Measurements from ENCODE around the gene NTNG1.
A peak's percentile ranks its signal among the peaks of the same experiment; 100 is the strongest.

The NTNG1 gene

DNA sequence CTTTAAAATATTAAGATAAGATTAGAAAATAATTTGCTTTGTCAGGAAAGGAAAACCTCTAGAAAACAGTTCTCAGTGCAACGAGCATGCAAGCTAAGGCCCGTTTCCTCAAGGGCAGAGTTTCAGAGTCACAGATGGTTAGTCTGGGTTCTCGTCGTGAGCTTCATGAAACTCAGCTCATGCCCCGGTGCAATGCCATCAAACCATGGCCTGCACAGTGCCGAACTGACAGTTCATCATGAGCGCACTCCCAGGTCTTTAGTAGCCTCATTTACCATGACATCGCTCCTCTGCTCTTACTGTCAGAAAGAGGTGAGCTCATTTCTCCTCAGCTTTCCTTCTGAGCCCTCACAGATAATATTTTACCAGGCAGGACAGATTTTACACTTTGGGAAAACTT lies 319.2 kb downstream of the NTNG1 start:
- no peak overlapping the region for H3K4me3 ChIP-seq (ENCODE audit: low read length)
- no peak for DNase-seq (ENCODE audit: low read depth)
- TF ChIP-seq, protein P1, sequence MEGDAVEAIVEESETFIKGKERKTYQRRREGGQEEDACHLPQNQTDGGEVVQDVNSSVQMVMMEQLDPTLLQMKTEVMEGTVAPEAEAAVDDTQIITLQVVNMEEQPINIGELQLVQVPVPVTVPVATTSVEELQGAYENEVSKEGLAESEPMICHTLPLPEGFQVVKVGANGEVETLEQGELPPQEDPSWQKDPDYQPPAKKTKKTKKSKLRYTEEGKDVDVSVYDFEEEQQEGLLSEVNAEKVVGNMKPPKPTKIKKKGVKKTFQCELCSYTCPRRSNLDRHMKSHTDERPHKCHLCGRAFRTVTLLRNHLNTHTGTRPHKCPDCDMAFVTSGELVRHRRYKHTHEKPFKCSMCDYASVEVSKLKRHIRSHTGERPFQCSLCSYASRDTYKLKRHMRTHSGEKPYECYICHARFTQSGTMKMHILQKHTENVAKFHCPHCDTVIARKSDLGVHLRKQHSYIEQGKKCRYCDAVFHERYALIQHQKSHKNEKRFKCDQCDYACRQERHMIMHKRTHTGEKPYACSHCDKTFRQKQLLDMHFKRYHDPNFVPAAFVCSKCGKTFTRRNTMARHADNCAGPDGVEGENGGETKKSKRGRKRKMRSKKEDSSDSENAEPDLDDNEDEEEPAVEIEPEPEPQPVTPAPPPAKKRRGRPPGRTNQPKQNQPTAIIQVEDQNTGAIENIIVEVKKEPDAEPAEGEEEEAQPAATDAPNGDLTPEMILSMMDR (conservative IDR thresholded peaks at IDR 0.05; ENCODE audit: low read depth, low read length): no peak

DNA sequence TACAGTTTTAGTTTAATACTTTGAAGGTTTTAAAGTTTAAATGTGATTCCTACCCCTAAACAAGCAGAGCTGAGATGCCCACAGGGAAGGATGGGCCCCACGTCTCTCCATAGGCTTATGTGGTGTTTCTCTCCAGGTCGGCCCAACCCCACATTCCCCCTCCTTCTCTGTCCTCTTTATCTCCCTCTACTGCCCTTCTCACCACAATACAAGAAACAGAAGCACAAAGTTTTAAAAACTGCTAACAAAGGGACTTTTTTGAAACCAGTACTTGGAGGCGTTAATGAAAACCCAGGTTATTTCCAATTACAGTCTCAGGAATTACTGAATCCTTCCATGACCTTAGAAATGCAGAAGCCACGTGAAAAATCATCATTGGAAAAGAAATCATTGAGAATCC lies 324.0 kb downstream of the NTNG1 start:
- no peak for DNase-seq (ENCODE audit: low read depth)
- TF ChIP-seq, protein P1 (conservative IDR thresholded peaks at IDR 0.05; ENCODE audit: low read depth, low read length): peak; percentile 20
- H3K4me3 ChIP-seq (ENCODE audit: low read length): no peak overlapping the region

DNA sequence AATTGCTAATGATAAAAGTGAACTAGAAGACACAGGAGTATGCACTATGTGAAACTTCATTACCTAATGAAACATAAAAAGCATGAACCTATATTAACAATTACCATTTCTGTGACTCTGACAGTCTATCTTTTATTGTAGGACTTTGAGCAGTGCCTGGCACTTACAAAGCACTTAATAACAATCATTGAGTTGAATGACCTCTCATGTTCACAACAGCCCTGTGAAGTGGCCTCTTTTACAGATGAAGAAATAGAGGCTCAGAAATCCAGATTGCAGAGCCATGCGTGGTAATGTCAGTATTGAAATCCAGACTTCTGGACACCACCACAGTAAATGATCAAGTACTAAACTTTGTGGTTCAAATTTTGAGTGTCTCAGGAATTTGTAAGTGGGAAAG lies 326.4 kb downstream of the NTNG1 start:
- TF ChIP-seq, protein P1 (conservative IDR thresholded peaks at IDR 0.05; ENCODE audit: low read depth, low read length): no peak

DNA sequence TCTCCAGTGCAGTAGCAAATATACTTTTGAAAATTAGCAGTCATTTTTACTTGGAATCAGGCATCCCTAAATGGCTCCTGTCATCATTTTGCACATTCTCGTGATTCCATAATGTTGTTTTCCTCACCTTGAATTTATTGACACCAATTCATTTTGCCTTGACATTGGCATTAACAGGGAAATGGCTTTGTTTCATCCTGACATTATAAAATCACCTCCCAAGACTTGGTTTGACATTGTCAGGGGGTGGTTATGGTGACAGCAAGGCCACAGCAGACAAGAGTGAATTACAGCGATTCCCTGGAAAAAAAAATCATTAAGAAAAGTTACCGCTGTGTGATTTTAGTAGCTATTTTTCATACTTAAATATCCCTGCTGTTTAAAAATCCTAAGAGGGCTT lies 327.0 kb downstream of the NTNG1 start:
- TF ChIP-seq, protein P1 (conservative IDR thresholded peaks at IDR 0.05; ENCODE audit: low read depth, low read length): no peak
- no peak overlapping the region for H3K4me3 ChIP-seq (ENCODE audit: low read length)
- no peak for DNase-seq (ENCODE audit: low read depth)

More for the DNA sequence above, 326.4 kb downstream of the NTNG1 start:
- H3K4me3 ChIP-seq (ENCODE audit: low read length): no peak overlapping the region
- no peak for DNase-seq (ENCODE audit: low read depth)

DNA sequence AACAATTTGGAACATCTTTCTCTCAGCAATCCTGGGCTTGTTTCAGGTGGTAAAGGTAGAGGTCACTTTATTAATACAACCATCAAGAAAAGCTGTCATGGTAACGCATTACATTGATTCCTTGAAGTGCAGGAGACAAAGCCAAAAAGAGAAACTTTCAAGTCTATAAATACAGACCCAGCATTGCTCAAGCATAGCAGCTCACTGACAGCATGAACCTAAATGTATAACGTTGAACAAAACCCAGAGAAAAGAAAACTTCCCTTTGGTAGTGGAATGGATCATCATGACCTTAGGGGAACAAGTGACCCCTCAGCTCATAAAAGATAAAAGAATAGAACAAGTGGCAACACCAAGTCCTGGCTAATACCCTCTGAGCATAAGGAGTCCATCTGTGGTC lies 332.2 kb downstream of the NTNG1 start:
- no peak for DNase-seq (ENCODE audit: low read depth)
- no peak overlapping the region for H3K4me3 ChIP-seq (ENCODE audit: low read length)
- TF ChIP-seq, protein P1 (conservative IDR thresholded peaks at IDR 0.05; ENCODE audit: low read depth, low read length): no peak

DNA sequence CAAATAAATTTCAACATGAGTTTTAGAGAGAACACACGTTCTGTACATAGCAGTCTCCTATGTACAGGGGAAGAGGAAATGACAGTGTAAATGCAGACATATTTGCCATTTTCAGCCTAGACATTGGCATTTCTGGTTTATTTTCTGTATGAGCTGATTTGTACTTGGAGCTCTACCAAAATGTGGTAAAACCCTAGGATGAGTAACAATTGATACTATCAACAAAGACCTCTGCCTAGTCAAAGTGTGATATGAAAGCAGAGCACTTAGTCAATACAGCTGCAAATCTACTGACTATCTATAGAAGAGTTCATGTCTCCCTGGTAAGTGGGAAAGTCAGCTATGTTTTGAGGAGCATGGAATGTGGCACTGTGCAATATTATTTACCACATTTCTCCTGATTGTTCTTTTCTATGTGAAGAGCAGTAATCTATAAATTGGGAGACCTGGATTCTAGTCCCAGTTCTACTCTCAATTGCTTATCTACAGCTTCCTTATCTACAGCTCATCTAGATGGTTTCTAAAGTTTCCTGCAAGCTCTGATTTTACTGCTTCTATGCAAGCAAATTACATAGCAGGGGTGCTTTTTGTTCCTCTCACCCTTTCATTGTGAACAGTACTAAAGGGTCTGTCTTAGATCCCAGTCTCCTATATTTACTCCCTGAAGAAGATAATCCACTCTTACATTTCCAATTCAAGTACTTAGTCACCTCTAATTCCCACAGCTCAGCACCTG lies 334.2 kb downstream of the NTNG1 start:
- TF ChIP-seq, protein P1 (conservative IDR thresholded peaks at IDR 0.05; ENCODE audit: low read depth, low read length): no peak
- H3K4me3 ChIP-seq (ENCODE audit: low read length): no peak overlapping the region
- no peak for DNase-seq (ENCODE audit: low read depth)

DNA sequence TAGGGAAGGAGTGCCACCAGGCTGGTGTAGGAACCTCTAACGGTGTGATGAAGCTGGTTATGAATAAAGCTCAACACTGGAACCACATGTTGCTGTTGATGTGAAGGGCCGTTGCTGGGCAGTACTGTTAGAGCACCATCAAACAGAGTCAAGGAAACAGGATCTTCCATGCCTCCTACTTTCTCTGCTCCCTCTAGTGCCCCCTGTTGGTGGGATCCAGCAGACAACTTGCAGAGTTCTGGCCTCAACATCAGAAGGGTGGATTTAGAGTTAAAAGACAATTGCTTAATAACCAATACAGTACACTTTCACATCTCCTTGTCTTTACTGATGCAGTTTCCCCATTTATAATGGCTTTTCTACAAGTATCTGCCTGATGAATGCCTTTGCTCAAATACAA lies 336.4 kb downstream of the NTNG1 start:
- no peak for DNase-seq (ENCODE audit: low read depth)
- H3K4me3 ChIP-seq (ENCODE audit: low read length): no peak overlapping the region
- TF ChIP-seq, protein P1 (conservative IDR thresholded peaks at IDR 0.05; ENCODE audit: low read depth, low read length): peak; percentile 38

Data from retinal pigment epithelial cell (primary cell).